ENCODE measurements around the gene MT1X.
A peak's percentile ranks its signal among the peaks of the same experiment; 100 is the strongest.

Gene MT1X

GRCh38 chr16:56681939-56682702 is at the start of gene MT1X:
Gene MT1X (plus strand): TSS chr16:56682470. CDS start chr16:56682541, 71 bp downstream.
- DNase-seq, result peak; percentile 88

- DNase-seq, result no peak
Measured at GRCh38 chr16:56632848-56633365, 49.4 kb upstream of the MT1X start.

DNA sequence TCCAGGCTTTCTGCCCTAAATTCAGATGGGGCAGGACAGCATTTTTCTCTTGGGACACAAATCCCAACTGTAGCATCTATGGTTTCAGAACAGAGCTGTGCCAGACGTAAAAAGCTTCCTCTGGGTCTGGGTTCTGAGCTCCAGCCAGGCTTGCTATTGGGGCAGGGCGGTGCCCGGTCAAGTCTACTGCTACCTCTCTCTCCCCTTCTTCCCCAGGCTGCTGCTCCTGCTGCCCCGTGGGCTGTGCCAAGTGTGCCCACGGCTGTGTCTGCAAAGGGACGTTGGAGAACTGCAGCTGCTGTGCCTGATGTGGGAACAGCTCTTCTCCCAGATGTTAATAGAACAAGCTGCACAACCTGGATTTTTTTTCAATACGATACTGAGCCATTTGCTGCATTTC is 48.7 kb upstream of the MT1X start:
- no peak for DNase-seq

DNA sequence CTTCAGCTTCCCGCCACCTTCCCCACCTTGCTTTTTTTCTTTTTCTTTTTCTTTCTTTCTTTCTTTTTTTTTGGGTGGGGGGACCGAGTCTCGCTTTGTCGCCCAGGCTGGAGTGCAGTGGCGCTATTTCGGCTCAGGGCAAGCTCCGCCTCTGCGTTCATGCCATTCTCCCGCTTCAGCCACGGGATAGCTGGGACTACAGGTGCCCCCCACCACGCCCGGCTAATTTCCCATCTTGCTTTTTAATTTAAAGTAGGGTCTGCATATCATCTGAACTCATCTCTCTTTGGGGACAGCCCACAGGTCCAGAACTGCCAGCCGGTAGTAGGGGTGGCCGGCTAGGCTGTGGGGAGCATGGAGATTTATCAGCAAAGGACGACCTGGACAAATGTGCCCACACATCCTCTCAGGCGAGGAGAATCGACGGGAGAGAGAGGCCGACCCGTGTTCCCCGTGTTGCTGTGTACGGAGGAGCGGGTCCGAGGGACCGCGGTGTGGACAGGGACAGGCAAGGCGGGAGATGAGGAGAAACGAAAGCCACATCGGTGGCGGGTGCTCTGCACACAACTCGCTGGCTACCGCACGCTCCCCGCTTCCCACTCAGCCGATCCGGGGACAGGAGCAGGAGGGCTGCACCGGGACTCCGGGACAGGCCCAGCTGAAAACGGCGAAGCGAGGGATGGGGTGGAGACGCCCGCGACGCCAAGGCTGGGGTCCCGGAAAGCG is 47.4 kb upstream of the MT1X start:
- no peak for DNase-seq

GRCh38 chr16:56635441-56635967 is 46.8 kb upstream of the MT1X start:
- no peak for DNase-seq

DNA sequence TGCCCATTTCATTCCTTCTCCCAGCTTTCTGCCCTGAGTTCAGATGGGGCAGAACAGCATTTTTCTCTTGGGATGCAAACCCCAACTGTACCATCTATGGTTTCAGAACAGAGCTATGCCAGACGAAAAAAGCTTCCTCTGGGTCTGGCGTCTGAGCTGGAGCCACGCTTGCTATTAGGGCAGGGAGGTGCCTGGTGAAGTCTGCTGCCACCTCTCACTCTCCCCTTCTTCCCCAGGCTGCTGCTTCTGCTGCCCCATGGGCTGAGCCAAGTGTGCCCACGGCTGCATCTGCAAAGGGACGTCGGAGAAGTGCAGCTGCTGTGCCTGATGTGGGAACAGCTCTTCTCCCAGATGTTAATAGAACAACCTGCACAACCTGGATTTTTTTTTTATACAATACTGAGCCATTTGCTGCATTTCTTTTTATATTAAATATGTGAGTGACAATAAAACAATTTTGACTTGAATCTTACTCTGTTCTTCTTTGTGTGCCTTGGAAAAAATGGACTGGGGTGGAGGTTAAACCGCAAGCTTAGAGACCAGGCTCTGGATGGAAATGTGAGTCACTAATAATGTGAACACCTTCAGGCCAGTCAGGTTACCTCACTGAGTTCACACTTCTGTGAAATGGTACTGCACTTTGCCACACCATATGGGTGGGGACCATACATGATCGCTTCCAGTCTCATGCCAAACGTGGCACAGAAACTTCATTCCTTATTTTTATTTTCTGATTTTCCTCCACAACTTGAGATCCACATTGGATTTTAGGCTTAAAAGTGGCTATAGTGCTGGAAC is 45.5 kb upstream of the MT1X start:
- no peak for DNase-seq

DNA sequence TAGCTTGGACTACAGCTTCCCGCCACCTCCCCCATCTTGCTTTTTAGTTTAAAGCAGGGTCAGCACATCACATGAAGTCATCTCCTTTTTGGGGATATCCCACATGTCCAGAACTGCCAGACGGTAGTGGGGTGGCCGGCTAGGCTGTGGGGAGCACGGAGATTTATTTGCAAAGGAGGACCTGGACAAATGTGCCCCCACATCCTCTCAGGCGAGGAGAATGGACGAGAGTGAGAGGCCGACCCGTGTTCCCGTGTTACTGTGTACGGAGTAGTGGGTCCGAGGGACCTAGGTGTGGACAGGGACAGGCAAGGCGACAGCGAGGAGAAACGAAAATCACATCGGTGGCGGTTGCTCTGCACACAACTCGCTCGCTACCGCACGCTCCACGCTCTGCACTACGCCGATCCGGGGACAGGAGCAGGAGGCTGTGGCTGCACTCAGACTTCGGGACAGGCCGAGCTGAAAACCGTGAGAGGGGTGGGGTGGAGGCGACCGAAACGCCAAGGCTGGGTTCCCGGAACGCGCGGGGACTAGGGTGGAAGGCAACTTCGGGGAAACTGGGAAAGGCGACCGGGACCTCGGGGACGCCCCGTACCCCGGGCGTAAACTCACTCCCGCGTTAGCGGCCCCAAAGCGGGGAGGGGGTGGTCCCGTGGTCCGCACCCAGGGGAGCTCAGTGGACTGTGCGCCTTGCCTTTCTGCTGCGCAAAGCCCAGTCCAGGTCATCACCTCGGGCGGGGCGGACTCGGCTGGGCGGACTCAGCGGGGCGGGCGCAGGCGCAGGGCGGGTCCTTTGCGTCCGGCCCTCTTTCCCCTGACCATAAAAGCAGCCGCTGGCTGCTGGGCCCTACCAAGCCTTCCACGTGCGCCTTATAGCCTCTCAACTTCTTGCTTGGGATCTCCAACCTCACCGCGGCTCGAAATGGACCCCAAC is 44.2 kb upstream of the MT1X start, which contains the start of gene MT1A:
MT1A (plus strand) TSS at position 853 of the 937 bp plus-strand sequence; CDS start at position 926, 73 bp downstream.
- no peak for DNase-seq

DNA sequence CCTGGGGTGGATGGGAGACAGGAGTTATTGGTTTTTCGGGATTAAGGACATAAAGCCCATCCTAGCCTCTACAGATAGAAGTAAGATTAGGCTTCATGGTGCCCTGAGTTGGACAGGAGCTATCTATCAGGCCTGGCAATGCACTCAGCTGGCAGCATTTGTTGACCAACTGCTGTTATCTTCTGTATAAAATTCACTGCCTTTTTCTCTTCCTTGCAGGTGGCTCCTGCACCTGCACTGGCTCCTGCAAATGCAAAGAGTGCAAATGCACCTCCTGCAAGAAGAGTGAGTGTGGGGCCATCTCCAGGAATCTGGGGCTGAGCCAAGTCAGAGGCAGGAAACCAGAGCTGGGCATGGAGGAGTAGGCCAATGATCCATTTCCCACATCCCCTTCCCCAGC is 43.2 kb upstream of the MT1X start:
- DNase-seq, result no peak

GRCh38 chr16:56640076-56640475 is 42.2 kb upstream of the MT1X start:
- DNase-seq, result no peak

DNA sequence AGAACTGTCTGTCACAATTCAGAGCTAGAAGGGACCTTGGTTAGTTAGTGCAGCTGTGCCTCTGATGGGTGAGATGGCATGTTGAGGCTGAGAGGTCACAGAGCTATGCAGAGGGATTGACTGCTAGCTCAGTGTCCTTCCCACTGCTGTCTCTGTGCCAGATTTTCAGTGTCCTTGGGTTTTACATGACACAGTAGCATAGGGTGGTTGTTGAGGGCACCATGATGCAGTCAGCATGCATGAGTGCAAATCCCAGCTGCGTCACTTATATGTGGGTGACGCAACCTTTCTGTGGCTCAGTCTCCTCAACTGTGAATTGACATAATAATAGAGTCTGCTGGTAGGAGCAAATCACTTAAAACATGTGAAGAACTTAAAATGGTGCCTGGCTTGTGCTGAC is 41.1 kb upstream of the MT1X start:
- DNase-seq, result no peak

- DNase-seq, result no peak
Measured at GRCh38 chr16:56643080-56643778, 39.0 kb upstream of the MT1X start.

- no peak for DNase-seq
Measured at GRCh38 chr16:56643833-56644232, 38.4 kb upstream of the MT1X start.

GRCh38 chr16:56645311-56645710 is 37.0 kb upstream of the MT1X start:
- DNase-seq, result no peak

- DNase-seq, result no peak
Measured at GRCh38 chr16:56645838-56646237, 36.4 kb upstream of the MT1X start.

DNA sequence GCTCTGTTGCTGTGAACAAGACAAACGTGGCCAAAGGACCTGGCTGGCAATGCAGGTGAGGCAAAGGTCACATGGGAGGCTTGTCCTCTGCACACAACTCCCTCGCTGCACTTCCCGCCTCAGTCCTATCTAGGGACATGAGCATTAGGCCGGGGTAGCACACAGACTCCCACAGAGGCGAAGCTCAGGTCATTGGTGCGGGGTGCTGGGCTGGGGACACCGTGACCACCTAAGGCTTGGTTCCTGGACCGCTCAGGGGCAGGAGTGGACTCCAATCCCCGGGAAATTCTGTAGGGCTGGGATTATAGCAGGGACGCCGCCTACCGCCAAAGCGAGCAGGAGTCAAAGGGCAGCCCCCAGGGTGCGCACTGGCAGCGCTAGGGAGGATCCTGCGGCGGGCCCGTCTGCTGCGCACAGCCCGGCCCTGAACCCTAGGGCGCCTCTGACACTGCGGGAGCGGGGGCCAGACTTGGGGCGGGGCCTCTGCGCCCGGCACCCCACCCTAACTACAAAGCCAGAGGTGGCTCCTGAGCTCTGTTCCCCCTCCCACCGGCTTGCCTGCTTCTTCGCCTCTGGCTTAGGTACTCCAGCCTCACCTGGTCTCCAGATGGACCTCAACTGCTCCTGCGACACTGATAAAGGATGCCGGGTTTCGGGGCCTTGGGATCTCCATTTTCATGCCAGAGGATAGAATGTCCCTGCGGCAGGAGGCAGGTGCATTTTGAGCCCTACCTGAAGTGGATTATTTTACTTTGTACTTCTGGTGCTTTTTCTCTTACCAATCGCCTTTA is 34.4 kb upstream of the MT1X start:
- no peak for DNase-seq

DNA sequence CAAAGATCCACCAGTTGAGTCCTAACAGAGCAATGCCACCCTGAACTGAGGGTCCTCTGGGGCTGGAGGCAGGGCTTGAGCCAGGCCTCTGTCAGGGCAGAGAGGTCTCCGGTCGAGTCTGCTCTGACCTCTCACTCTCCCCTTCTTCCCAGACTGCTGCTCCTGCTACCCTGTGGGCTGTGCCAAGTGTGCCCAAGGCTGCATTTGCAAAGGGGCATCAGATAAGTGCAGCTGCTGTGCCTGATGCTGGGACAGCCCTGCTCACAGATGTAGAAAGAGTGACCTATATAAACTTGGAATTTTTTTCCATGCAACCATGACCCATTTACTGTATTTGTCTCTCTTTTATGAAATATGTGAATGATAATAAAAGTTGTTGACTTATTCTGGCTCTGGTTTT is 33.0 kb upstream of the MT1X start:
- DNase-seq, result no peak

GRCh38 chr16:56649820-56650219 is 32.5 kb upstream of the MT1X start:
- DNase-seq, result no peak

GRCh38 chr16:56651586-56651985 is 30.7 kb upstream of the MT1X start, which contains the start of gene MT1B:
Gene MT1B (plus strand): TSS chr16:56651886. CDS start chr16:56651954, 68 bp downstream.
- no peak for DNase-seq

DNA sequence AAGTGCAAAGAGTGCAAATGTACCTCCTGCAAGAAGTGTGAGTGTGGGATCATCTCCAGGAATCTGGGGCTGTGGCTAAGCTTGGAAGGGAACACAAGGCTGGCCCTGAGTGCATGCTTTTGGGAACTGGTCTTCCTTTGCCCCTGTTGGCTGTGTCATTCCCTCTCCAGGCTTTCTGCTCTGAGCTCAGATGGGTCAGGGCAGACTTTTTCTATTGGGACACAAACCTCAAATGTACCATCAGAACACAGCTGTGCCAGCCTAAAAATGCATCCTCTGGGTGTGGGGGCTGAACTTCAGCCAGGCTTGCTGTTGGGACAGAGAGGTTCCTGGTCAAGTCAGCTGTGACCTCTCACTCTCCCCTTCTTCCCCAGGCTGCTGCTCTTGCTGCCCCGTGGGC is 29.7 kb upstream of the MT1X start:
- no peak for DNase-seq

- no peak for DNase-seq
Measured at GRCh38 chr16:56653218-56653617, 29.1 kb upstream of the MT1X start.
